H4 (cell line): ENCODE data around the gene ARID4B. TPM values are rescaled to one million over a fixed set of nuclear protein-coding genes. Genes with fewer than 3 reads are reported as not detected.
"Not testable (repeated sequence)": the region's sequence is repeated elsewhere in the genome, so short reads cannot be mapped to it uniquely, and the experiment has no call there.

Source experiments
- DNase-seq: peaks from one replicate; pipeline ENCODE4 v3.0.0-alpha.2; 2015; ENCODE audit warnings: low spot score
- total RNA-seq: library from RNA; depleted of rRNA; stranded (reverse); fragments of >200 nt; shearing (Covaris generic); gene quantifications from 2 replicates; pipeline ENCODE4 v1.2.3, GENCODE V29; 2014

The ARID4B gene
- total RNA-seq, 1 experiment from 2014 or later: 10.0 TPM

GRCh38 chr1:235160383-235160956 lies 167.5 kb downstream of the ARID4B start:
- peak; percentile 55 for DNase-seq

GRCh38 chr1:235159930-235160329 lies 168.0 kb downstream of the ARID4B start:
- not testable (repeated sequence) for DNase-seq

GRCh38 chr1:235159284-235159683 lies 168.7 kb downstream of the ARID4B start:
- not testable (repeated sequence) for DNase-seq

- no peak for DNase-seq
Measured at GRCh38 chr1:235158680-235159079, 169.3 kb downstream of the ARID4B start.

- DNase-seq: no peak
Measured at GRCh38 chr1:235157150-235157549, 170.8 kb downstream of the ARID4B start.

GRCh38 chr1:235156740-235157139 lies 171.2 kb downstream of the ARID4B start:
- DNase-seq: no peak

GRCh38 chr1:235156265-235156664 lies 171.7 kb downstream of the ARID4B start:
- no peak for DNase-seq

- DNase-seq: no peak
Measured at GRCh38 chr1:235152235-235152634, 175.7 kb downstream of the ARID4B start.

GRCh38 chr1:235151033-235151432 lies 176.9 kb downstream of the ARID4B start:
- DNase-seq: no peak

GRCh38 chr1:235149824-235150223 lies 178.2 kb downstream of the ARID4B start:
- DNase-seq: no peak

GRCh38 chr1:235147269-235147668 lies 180.7 kb downstream of the ARID4B start:
- DNase-seq: no peak

GRCh38 chr1:235145639-235146038 lies 182.3 kb downstream of the ARID4B start:
- DNase-seq: no peak

GRCh38 chr1:235142991-235143390 lies 185.0 kb downstream of the ARID4B start:
- no peak for DNase-seq

- no peak for DNase-seq
Measured at GRCh38 chr1:235139315-235139714, 188.7 kb downstream of the ARID4B start.

GRCh38 chr1:235138821-235139220 lies 189.2 kb downstream of the ARID4B start:
- DNase-seq: no peak

GRCh38 chr1:235136111-235136510 lies 191.9 kb downstream of the ARID4B start:
- DNase-seq: no peak

GRCh38 chr1:235134171-235134570 lies 193.8 kb downstream of the ARID4B start:
- no peak for DNase-seq

GRCh38 chr1:235133086-235133485 lies 194.9 kb downstream of the ARID4B start:
- no peak for DNase-seq

GRCh38 chr1:235131961-235132360 lies 196.0 kb downstream of the ARID4B start:
- DNase-seq: no peak

GRCh38 chr1:235130766-235131270 lies 197.2 kb downstream of the ARID4B start:
- no peak for DNase-seq

- no peak for DNase-seq
Measured at GRCh38 chr1:235129774-235130570, 198.0 kb downstream of the ARID4B start.

- DNase-seq: peak; percentile 96
Measured at GRCh38 chr1:235128456-235129328, 199.3 kb downstream of the ARID4B start, which contains the start of gene TOMM20. Gene TOMM20, minus strand, starts transcription at chr1:235128837. Its CDS starts 122 bp downstream, at chr1:235128715.
